Loucy (cell line): Measurements from ENCODE around the gene GOLGA7B.

Experiments used
- CTCF ChIP-seq: fragments of 200-600 bp; sonication (generic); conservative IDR thresholded peaks from 2 replicates; pipeline ENCODE4 v1.5.1; 2014; ENCODE audit warnings: mild to moderate bottlenecking, antibody characterized with exemption, low read length
- EZH2phosphoT487 ChIP-seq: fragments of 200-600 bp; IDR thresholded peaks from 2 replicates; pipeline ENCODE4 v1.6.1; 2018; ENCODE audit warnings: antibody characterized with exemption, mild to moderate bottlenecking, moderate library complexity, borderline replicate concordance

- TF ChIP-seq CTCF (no peak), EZH2phosphoT487 (no peak)
Measured at GRCh38 chr10:97811958-97812357, 37.7 kb upstream of the GOLGA7B start.
